SU-DHL-6 (cell line): ENCODE results near the gene AQP6.

Experiments
- EZH2phosphoT487 ChIP-seq: fragments of 200-600 bp; sonication (generic), shearing (Covaris generic); conservative IDR thresholded peaks from 2 replicates; pipeline ENCODE4 v1.6.1; 2018; ENCODE audit warnings: mild to moderate bottlenecking, antibody characterized with exemption, low read length, moderate library complexity, mixed read lengths
- TF ChIP-seq, protein P1 (sequence below): fragments of 200-600 bp; sonication (generic); IDR thresholded peaks from one replicate; pipeline ENCODE4 v1.5.1; 2017; ENCODE audit warnings: antibody characterized with exemption, mild to moderate bottlenecking, low read length, moderate library complexity; ENCODE audit not compliant: insufficient read depth, poor library complexity, severe bottlenecking

- TF ChIP-seq, protein P1, sequence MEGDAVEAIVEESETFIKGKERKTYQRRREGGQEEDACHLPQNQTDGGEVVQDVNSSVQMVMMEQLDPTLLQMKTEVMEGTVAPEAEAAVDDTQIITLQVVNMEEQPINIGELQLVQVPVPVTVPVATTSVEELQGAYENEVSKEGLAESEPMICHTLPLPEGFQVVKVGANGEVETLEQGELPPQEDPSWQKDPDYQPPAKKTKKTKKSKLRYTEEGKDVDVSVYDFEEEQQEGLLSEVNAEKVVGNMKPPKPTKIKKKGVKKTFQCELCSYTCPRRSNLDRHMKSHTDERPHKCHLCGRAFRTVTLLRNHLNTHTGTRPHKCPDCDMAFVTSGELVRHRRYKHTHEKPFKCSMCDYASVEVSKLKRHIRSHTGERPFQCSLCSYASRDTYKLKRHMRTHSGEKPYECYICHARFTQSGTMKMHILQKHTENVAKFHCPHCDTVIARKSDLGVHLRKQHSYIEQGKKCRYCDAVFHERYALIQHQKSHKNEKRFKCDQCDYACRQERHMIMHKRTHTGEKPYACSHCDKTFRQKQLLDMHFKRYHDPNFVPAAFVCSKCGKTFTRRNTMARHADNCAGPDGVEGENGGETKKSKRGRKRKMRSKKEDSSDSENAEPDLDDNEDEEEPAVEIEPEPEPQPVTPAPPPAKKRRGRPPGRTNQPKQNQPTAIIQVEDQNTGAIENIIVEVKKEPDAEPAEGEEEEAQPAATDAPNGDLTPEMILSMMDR = no peak
- TF ChIP-seq EZH2phosphoT487 = no peak
Observed at GRCh38 chr12:49932023-49932422, 40.7 kb upstream of the AQP6 start.
